GM12891 (cell line): ENCODE measurements around the gene PKP2.

Experiments
- PAX5 ChIP-seq: IDR thresholded peaks from 2 replicates; pipeline ENCODE4 v1.6.1; 2011; ENCODE audit warnings: low read length, moderate library complexity, mild to moderate bottlenecking; ENCODE audit not compliant: insufficient read depth, severe bottlenecking
- POLR2A ChIP-seq: IDR thresholded peaks from 2 replicates; pipeline ENCODE4 v1.6.1; 2011; ENCODE audit warnings: low read depth, low read length, control low read depth
- POLR2AphosphoS5 ChIP-seq: IDR thresholded peaks from 2 replicates; pipeline ENCODE4 v1.6.1; 2011; ENCODE audit warnings: low read depth, low read length, control low read depth
- POU2F2 ChIP-seq: IDR thresholded peaks from 2 replicates; pipeline ENCODE4 v1.6.1; 2011; ENCODE audit warnings: low read depth, mild to moderate bottlenecking, control low read depth, low read length, moderate library complexity
- SPI1 ChIP-seq: IDR thresholded peaks from 2 replicates; pipeline ENCODE4 v1.6.1; 2011; ENCODE audit warnings: low read depth, low read length, control low read depth
- TAF1 ChIP-seq: IDR thresholded peaks from 2 replicates; pipeline ENCODE4 v1.6.1; 2011; ENCODE audit warnings: low read depth, low read length, control low read depth

DNA sequence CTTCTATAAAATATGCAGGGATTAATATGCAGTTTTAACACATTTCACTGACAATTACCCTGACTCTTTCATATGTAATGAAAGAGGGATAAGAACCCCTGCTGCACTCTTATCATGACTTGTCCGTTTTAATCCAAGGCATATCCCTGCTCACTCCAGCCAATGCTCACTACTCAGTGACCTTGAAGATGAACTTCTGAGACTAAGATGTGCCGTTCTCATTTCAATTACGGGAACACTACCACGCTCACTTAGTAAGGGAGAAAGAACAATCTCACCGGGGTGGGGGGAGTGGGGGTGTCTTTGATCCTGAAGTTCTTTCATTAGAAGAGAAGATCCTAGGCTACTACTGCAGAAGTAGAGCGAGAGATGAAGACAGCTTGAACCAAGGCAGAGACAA, 50.5 kb downstream of the PKP2 start:
- TF ChIP-seq TAF1 (no peak), POLR2A (no peak), POLR2AphosphoS5 (no peak), PAX5 (no peak), SPI1 (no peak), POU2F2 (no peak)
